ENCODE results near the gene NDUFB2. TPM values are rescaled to one million over a fixed set of nuclear protein-coding genes. Genes with fewer than 3 reads are reported as not detected.

The NDUFB2 gene
- total and polyA plus RNA-seq, 2 donors (not counting 3 experiments of a cell fraction or from before 2014, with no cell fraction given) = 197 to 1,075 TPM

- Histone ChIP-seq H3K27ac (ENCODE audit: insufficient read depth, low read depth, low read length) (no peak overlapping the region), H3K4me2 (ENCODE audit: insufficient read depth, low read length) (no peak overlapping the region), H3K4me3 (replicated peaks in 1 of 3; ENCODE audit: insufficient read depth in 1 of 3, low read depth in 1 of 3, low read length in 3 of 3) (no peak overlapping the region), H3K27me3 (ENCODE audit: control insufficient read depth in 2 of 2, insufficient read depth in 2 of 2, low read length in 2 of 2) (no peaks in the 10 kb centered on the region), H3K79me2 (ENCODE audit: control insufficient read depth, insufficient read depth, low read length) (no peaks in the 10 kb centered on the region), H3K36me3 (ENCODE audit: control insufficient read depth in 2 of 2, extremely low read depth in 1 of 2, insufficient read depth in 2 of 2, low read length in 2 of 2) (peaks cover 0 to 2% of the 10 kb centered on the region in 2 experiments), H3K4me1 (ENCODE audit: control insufficient read depth, extremely low read depth, insufficient read depth, low read length) (no peaks in the 10 kb centered on the region), H3K9me1 (replicated peaks; ENCODE audit: control insufficient read depth, extremely low read depth, insufficient read depth, low read length) (no peaks in the 10 kb centered on the region), H2AFZ (ENCODE audit: low read depth, low read length) (no peak overlapping the region), H4K20me1 (replicated peaks; ENCODE audit: control insufficient read depth, extremely low read depth, insufficient read depth, low read length) (no peaks in the 10 kb centered on the region), H3K9me3 (replicated peaks; ENCODE audit: control insufficient read depth, insufficient read depth, low read length) (no peaks in the 10 kb centered on the region), H3K9ac (replicated peaks; ENCODE audit: extremely low read depth, insufficient read depth, low read length) (no peak overlapping the region)
- TF ChIP-seq POLR2AphosphoS5 (IDR thresholded peaks at IDR 0.05; ENCODE audit: insufficient read depth, low read depth, low read length) (no peak), MYC (IDR thresholded peaks at IDR 0.05; ENCODE audit: low read depth, low read length) (no peak), CTCF (IDR thresholded peaks at IDR 0.05; ENCODE audit: extremely low read depth in 1 of 2, insufficient read depth in 1 of 2, low read depth in 1 of 2, low read length in 2 of 2) (no peak), EZH2 (IDR thresholded peaks at IDR 0.05; ENCODE audit: borderline replicate concordance, low read depth, low read length, severe bottlenecking) (no peak), JUN (IDR thresholded peaks at IDR 0.05; ENCODE audit: borderline replicate concordance, insufficient read depth, insufficient read length, low read depth) (no peak)
- DNase-seq (ENCODE audit: low read depth, low spot score) = no peak
- POLR2A ChIA-PET = no interaction called here
- dilution Hi-C loops (cut with MboI; ENCODE audit: extremely low pct_ligation_motif_present, low sequenced_read_pairs) = no loop called here
- CTCF ChIA-PET = no interaction called here
- no peak for FAIRE-seq
- BruUV-seq (replicated peaks) = no TSS peak
- intact Hi-C loops (cut with micrococcal nuclease) = no loop called here
These were observed 47.5 kb downstream of the NDUFB2 start for GRCh38 chr7:140744005-140744404.
